ENCODE measurements around the gene ARHGAP28. TPM values are rescaled to one million over a fixed set of nuclear protein-coding genes. Genes with fewer than 3 reads are reported as not detected.

Gene ARHGAP28
- total RNA-seq, 1 experiment from 2014 or later = not detected

DNA sequence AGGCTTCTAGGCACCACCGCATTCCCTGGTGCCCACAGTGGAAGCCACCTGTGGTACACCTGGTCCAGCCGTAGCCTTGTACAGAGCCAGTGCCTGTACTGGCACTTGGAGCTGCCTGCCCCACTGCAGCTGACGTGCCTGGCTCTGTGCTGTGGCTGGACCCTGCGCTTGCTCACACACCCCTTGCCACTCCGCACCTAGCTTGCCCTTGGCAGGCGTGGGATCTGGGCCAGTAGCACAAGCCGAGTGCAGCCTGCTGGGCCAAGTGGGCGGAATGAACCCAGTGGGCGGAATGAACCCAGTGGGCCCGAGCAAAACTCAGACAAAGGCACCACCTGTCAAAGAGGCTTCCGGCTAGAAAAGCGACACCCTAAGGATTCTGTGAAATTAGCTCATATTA is 126.3 kb downstream of the ARHGAP28 start:
- no peak overlapping the region for H3K4me3 Mint-ChIP-seq (ENCODE audit: low read depth, unreplicated experiment)
- CTCF ChIA-PET = interaction anchor here (0.6 kb wide), 1 partner anchor 235 kb away, joined by 3 read pairs; no protein-coding TSS in a partner anchor
- BruUV-seq (replicated peaks) = no TSS peak
- H3K9me3 Mint-ChIP-seq (ENCODE audit: low read depth, unreplicated experiment) = no peaks in the 10 kb centered on the region
- peaks cover 9% of the 10 kb centered on the region for H3K27me3 Mint-ChIP-seq (ENCODE audit: unreplicated experiment)
- intact Hi-C loops (cut with micrococcal nuclease; ENCODE audit: unreplicated experiment) = no loop called here
- no peak overlapping the region for H3K27ac Mint-ChIP-seq (ENCODE audit: unreplicated experiment)
- no peak for DNase-seq
- no peaks in the 10 kb centered on the region for H3K4me1 Mint-ChIP-seq (ENCODE audit: low read depth, unreplicated experiment)
- H3K36me3 Mint-ChIP-seq (ENCODE audit: insufficient read depth, unreplicated experiment) = no peaks in the 10 kb centered on the region
- TF ChIP-seq, protein P1, sequence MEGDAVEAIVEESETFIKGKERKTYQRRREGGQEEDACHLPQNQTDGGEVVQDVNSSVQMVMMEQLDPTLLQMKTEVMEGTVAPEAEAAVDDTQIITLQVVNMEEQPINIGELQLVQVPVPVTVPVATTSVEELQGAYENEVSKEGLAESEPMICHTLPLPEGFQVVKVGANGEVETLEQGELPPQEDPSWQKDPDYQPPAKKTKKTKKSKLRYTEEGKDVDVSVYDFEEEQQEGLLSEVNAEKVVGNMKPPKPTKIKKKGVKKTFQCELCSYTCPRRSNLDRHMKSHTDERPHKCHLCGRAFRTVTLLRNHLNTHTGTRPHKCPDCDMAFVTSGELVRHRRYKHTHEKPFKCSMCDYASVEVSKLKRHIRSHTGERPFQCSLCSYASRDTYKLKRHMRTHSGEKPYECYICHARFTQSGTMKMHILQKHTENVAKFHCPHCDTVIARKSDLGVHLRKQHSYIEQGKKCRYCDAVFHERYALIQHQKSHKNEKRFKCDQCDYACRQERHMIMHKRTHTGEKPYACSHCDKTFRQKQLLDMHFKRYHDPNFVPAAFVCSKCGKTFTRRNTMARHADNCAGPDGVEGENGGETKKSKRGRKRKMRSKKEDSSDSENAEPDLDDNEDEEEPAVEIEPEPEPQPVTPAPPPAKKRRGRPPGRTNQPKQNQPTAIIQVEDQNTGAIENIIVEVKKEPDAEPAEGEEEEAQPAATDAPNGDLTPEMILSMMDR (IDR thresholded peaks at IDR 0.05; ENCODE audit: unreplicated experiment) = no peak

DNA sequence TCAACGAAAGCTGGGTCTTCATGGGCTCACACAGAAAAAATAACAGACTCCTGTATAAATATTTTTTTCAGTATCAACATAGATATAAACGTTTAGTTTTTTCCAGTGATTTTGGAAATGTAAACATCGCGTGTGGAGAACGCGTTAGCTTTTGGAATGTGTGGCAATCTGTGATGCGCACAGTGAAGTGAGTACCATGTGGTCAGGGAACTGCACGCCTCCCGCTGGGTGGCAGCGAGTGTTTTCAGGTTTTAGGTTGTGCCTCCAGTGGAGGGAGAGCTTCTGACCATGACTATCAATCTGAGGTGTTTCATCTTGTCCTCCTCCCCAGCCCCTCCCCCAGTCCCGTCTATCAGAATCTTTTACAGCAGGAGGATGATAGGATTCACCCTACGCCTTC is 127.8 kb downstream of the ARHGAP28 start:
- Mint-ChIP-seq H3K4me3 (ENCODE audit: low read depth, unreplicated experiment) (no peak overlapping the region), H3K36me3 (ENCODE audit: insufficient read depth, unreplicated experiment) (no peaks in the 10 kb centered on the region), H3K27ac (ENCODE audit: unreplicated experiment) (no peak overlapping the region), H3K27me3 (ENCODE audit: unreplicated experiment) (peaks cover 20% of the 10 kb centered on the region), H3K4me1 (ENCODE audit: low read depth, unreplicated experiment) (no peaks in the 10 kb centered on the region), H3K9me3 (ENCODE audit: low read depth, unreplicated experiment) (no peaks in the 10 kb centered on the region)
- DNase-seq = no peak
- CTCF ChIA-PET = interaction anchor here (1.2 kb wide), 1 partner anchor 27 kb away, joined by 4 read pairs; no protein-coding TSS in a partner anchor
- intact Hi-C loops (cut with micrococcal nuclease; ENCODE audit: unreplicated experiment) = no loop called here
- BruUV-seq (replicated peaks) = no TSS peak
- TF ChIP-seq, protein P1 (IDR thresholded peaks at IDR 0.05; ENCODE audit: unreplicated experiment) = no peak

DNA sequence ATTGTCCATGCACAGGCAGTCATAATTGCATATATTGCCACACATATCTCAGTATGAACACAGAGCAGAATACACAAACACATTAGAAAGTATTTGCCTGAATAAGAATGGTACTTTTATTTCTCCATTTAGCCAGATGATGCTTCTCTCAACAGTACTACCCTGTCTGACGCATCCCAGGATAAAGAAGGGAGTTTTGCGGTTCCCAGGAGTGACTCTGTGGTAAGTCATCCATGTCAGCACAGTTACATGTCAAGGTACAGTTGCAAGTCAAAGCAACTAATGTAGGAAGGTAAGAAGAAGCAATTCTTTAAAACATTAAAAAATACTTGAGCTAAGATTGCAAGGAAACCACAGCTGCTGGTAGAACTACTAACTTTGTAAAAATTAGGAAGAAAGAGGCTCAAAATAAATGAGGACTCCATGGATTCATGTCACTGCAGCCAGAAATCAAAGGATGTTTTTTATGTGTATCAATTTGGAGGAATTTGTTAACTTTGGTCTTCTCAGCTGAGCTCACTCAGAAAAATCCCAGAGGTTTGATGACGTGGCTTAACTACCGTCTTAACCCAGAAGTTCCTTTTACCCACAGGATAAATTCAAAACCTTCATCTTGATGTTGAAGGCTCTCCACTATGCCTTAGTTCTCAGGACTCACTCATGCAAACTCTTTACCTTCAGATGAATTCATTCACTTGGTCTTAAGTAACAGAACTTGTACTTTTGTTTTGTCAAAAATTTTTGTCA is 130.3 kb downstream of the ARHGAP28 start:
- peaks cover 20% of the 10 kb centered on the region for H3K27me3 Mint-ChIP-seq (ENCODE audit: unreplicated experiment)
- H3K9me3 Mint-ChIP-seq (ENCODE audit: low read depth, unreplicated experiment) = no peaks in the 10 kb centered on the region
- no peaks in the 10 kb centered on the region for H3K4me1 Mint-ChIP-seq (ENCODE audit: low read depth, unreplicated experiment)
- TF ChIP-seq, protein P1 (IDR thresholded peaks at IDR 0.05; ENCODE audit: unreplicated experiment) = no peak
- CTCF ChIA-PET = no interaction called here
- no peak overlapping the region for H3K4me3 Mint-ChIP-seq (ENCODE audit: low read depth, unreplicated experiment)
- H3K27ac Mint-ChIP-seq (ENCODE audit: unreplicated experiment) = no peak overlapping the region
- no TSS peak for BruUV-seq (replicated peaks)
- no peaks in the 10 kb centered on the region for H3K36me3 Mint-ChIP-seq (ENCODE audit: insufficient read depth, unreplicated experiment)
- intact Hi-C loops (cut with micrococcal nuclease; ENCODE audit: unreplicated experiment) = no loop called here
- DNase-seq = no peak

DNA sequence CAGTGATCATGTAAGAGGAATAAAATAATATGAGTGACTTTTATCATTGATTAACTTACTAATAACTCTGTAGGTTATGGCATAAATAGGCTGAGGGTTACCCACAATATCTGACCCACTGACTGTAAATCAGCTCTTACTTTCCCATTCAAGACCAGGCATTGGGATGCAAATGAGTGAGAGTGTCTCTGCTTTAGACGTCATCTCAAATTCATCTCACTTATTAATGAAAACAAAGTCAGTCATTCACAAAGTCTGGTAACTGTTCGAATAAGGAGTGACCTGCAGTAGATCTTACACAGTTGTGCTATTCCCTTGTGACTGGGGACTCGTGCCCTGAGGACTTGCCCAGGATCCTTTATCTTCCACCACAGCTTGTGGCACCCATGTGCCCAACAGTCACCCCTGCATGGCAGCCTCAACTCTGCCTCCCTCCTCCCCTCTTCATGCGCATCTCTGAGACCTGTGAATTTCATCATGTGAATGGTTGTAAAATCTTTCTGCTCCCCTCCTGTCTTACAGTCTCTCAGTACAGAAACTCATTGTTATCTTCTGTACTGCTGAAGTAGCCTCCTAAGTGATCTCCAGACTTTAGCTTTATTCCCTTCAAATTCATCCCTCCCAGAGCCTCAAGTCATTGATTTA is 131.4 kb downstream of the ARHGAP28 start:
- H3K36me3 Mint-ChIP-seq (ENCODE audit: insufficient read depth, unreplicated experiment) = no peaks in the 10 kb centered on the region
- H3K4me1 Mint-ChIP-seq (ENCODE audit: low read depth, unreplicated experiment) = no peaks in the 10 kb centered on the region
- TF ChIP-seq, protein P1 (IDR thresholded peaks at IDR 0.05; ENCODE audit: unreplicated experiment) = no peak
- no peaks in the 10 kb centered on the region for H3K9me3 Mint-ChIP-seq (ENCODE audit: low read depth, unreplicated experiment)
- no peak overlapping the region for H3K27ac Mint-ChIP-seq (ENCODE audit: unreplicated experiment)
- CTCF ChIA-PET = interaction anchor here (0.6 kb wide), 1 partner anchor 146 kb away, joined by 3 read pairs; no protein-coding TSS in a partner anchor
- BruUV-seq (replicated peaks) = no TSS peak
- no peak overlapping the region for H3K4me3 Mint-ChIP-seq (ENCODE audit: low read depth, unreplicated experiment)
- H3K27me3 Mint-ChIP-seq (ENCODE audit: unreplicated experiment) = peaks cover 27% of the 10 kb centered on the region
- no peak for DNase-seq
- intact Hi-C loops (cut with micrococcal nuclease; ENCODE audit: unreplicated experiment) = no loop called here

All from Calu3 (cell line).